ENCODE results near the gene PCBP3. TPM values are rescaled to one million over a fixed set of nuclear protein-coding genes. Genes with fewer than 3 reads are reported as not detected.

PCBP3 gene
- total and polyA plus RNA-seq, 2 donors: 4.3 to 4.6 TPM

GRCh38 chr21:45934554-45934953 lies 291.0 kb downstream of the PCBP3 start:
- no peaks in the 10 kb centered on the region for H3K36me3 ChIP-seq (ENCODE audit: insufficient read depth)
- DNase-seq (ENCODE audit: extremely low spot score): no peak
- H3K4me3 ChIP-seq (ENCODE audit: low read depth, low read length): no peak overlapping the region
- H3K4me1 ChIP-seq (ENCODE audit: insufficient read depth): no peaks in the 10 kb centered on the region
- H3K27ac ChIP-seq (ENCODE audit: low read depth): no peak overlapping the region
- WGBS: 82% methylated on average over 3 of the region's 3 CpGs

DNA sequence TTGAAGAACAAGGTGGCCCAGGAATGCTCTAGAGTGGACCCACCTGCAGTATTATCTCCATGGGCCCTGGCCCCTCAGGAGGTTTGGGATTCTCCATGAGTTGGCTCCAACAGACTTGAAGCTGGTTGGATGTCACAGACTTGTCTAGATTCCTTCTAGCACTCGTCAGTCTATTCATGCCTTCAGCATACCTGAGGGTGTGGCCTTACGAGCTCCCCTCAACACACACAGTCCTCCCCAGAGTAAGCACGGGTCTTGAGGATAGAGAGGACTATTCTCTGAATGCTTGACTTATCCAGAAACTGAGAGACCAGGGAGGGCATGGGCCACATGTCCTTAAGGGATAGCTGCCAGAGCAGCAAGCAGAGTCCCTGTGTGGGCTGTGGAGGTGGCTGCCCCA lies 292.1 kb downstream of the PCBP3 start:
- Histone ChIP-seq H3K4me3 (ENCODE audit: low read depth, low read length) (no peak overlapping the region), H3K36me3 (ENCODE audit: insufficient read depth) (no peaks in the 10 kb centered on the region), H3K4me1 (ENCODE audit: insufficient read depth) (no peaks in the 10 kb centered on the region), H3K27ac (ENCODE audit: low read depth) (no peak overlapping the region)
- no peak for DNase-seq (ENCODE audit: extremely low spot score)
- WGBS: 85% methylated on average over 3 of the region's 3 CpGs

- Histone ChIP-seq H3K4me3 (ENCODE audit: low read depth, low read length) (no peak overlapping the region), H3K4me1 (ENCODE audit: insufficient read depth) (no peaks in the 10 kb centered on the region), H3K27ac (ENCODE audit: low read depth) (no peak overlapping the region), H3K36me3 (ENCODE audit: insufficient read depth) (no peaks in the 10 kb centered on the region)
- DNase-seq (ENCODE audit: extremely low spot score): no peak
- WGBS: 81% methylated on average over 17 of the region's 17 CpGs
These were observed 294.4 kb downstream of the PCBP3 start for GRCh38 chr21:45937721-45938452.

GRCh38 chr21:45938453-45938755 lies 294.9 kb downstream of the PCBP3 start:
- 91% methylated on average over 1 of the region's 1 CpG for WGBS
- no peak overlapping the region for H3K4me3 ChIP-seq (ENCODE audit: low read depth, low read length)
- H3K36me3 ChIP-seq (ENCODE audit: insufficient read depth): no peaks in the 10 kb centered on the region
- DNase-seq (ENCODE audit: extremely low spot score): no peak
- H3K4me1 ChIP-seq (ENCODE audit: insufficient read depth): no peaks in the 10 kb centered on the region
- H3K27ac ChIP-seq (ENCODE audit: low read depth): no peak overlapping the region

DNA sequence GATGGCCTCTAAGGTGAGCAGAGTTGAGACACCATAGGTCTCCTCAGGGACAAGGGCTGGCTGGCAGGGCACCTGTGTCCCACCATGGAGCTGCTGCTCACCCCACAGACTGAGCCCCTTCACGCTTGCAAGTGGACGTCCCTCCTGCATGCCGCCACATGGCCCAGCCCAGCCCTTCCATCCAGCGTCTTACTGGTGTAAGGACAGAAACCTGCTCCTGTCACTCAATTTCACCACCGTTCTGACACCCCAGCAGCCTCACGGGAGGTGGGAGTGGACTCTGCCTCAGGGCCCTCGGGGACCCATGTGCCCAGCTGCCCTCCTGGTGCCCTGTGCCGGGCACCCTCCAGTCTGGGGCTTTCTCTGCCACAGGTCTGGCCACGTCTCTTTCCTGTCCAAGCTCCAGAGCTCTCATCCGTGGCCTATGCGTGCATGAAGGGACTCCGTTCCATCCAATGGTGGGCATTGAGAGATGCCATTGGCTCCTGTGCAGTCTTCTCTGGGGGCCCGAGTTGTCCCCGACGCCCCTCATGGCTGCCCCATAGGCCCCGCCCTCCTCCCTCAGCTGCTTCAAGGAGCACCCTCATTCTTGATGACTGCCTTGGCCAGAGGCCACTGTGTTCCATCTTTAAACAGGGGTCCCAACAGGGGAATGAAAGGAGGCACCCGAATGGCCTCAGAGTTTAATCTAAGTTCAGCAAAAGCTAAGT lies 295.4 kb downstream of the PCBP3 start:
- Histone ChIP-seq H3K27ac (ENCODE audit: low read depth) (no peak overlapping the region), H3K4me1 (ENCODE audit: insufficient read depth) (no peaks in the 10 kb centered on the region), H3K36me3 (ENCODE audit: insufficient read depth) (no peaks in the 10 kb centered on the region), H3K4me3 (ENCODE audit: low read depth, low read length) (no peak overlapping the region)
- 91% methylated on average over 17 of the region's 17 CpGs for WGBS
- DNase-seq (ENCODE audit: extremely low spot score): no peak

DNA sequence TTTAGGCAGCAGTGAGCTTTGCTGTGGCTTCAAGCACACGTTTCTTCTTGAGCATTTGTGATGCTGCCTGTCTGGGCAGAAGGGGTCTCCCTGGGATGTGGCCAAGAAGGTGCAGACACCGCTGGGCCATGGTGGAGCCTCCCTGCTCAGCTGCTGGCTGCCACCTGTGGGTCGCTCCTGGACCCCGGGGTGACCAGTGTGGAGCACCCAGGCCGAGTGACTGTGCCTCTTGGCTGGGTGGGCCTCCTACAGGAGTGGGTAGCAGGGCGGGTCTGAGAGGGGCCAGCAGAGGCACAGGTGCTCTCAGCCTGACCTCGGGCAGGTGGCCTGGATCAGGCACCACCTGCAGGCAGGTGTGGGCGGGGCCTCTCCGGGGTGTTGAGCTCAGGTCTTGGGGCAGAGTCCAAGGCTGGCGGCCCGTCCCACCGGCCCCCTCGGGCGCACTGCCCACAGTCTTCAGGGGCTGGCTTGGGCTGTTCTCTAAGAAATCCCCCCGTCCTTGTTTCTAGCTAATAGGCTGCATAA lies 296.1 kb downstream of the PCBP3 start:
- Histone ChIP-seq H3K27ac (ENCODE audit: low read depth) (no peak overlapping the region), H3K4me1 (ENCODE audit: insufficient read depth) (no peaks in the 10 kb centered on the region), H3K4me3 (ENCODE audit: low read depth, low read length) (no peak overlapping the region), H3K36me3 (ENCODE audit: insufficient read depth) (no peaks in the 10 kb centered on the region)
- WGBS: 88% methylated on average over 15 of the region's 15 CpGs
- no peak for DNase-seq (ENCODE audit: extremely low spot score)

DNA sequence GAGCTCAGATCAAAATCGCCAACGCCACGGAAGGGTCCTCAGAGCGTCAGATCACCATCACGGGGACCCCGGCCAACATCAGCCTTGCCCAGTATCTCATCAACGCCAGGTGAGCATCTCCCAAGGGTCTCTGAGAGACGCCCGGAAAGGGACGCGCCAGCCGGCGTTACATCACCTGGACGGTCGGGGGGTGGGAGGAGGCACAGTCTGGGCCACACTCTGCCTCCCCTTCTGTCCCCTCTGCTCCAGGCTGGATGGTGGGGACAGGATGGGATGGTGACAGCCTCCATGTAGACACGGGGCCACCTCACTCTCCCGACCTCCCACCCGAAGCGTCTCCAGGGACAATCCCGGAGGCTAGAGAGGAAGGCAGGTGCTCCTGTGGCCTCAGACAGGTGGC lies 296.6 kb downstream of the PCBP3 start:
- Histone ChIP-seq H3K4me1 (ENCODE audit: insufficient read depth) (no peaks in the 10 kb centered on the region), H3K27ac (ENCODE audit: low read depth) (no peak overlapping the region), H3K36me3 (ENCODE audit: insufficient read depth) (no peaks in the 10 kb centered on the region), H3K4me3 (ENCODE audit: low read depth, low read length) (no peak overlapping the region)
- 93% methylated on average over 20 of the region's 20 CpGs for WGBS
- no peak for DNase-seq (ENCODE audit: extremely low spot score)

GRCh38 chr21:45940621-45941337 lies 297.3 kb downstream of the PCBP3 start:
- Histone ChIP-seq H3K4me3 (ENCODE audit: low read depth, low read length) (no peak overlapping the region), H3K27ac (ENCODE audit: low read depth) (no peak overlapping the region), H3K4me1 (ENCODE audit: insufficient read depth) (no peaks in the 10 kb centered on the region), H3K36me3 (ENCODE audit: insufficient read depth) (no peaks in the 10 kb centered on the region)
- DNase-seq (ENCODE audit: extremely low spot score): no peak
- WGBS: 85% methylated on average over 23 of the region's 23 CpGs

DNA sequence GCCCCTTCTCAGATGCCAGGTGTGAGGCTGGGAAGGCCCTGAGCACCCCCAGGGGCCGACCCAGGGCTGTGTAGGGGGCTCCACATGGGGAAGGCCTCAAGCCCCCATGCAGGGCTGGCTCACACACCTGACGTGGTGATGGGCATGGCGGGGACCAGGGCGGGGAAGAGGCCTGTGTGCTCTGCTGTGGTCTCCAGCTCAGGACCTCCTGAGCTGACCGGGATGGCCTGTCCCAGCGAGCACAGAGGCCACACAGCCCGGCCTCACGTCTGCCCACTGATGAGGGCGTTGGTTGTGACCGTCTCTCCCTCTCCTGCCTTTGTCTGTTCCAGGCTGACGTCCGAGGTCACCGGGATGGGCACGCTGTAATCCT lies 297.8 kb downstream of the PCBP3 start:
- H3K4me3 ChIP-seq (ENCODE audit: low read depth, low read length): no peak overlapping the region
- 84% methylated on average over 14 of the region's 14 CpGs for WGBS

GRCh38 chr21:45941717-45942546 lies 298.4 kb downstream of the PCBP3 start:
- Histone ChIP-seq H3K4me1 (ENCODE audit: insufficient read depth) (no peaks in the 10 kb centered on the region), H3K27ac (ENCODE audit: low read depth) (no peak overlapping the region), H3K4me3 (ENCODE audit: low read depth, low read length) (no peak overlapping the region), H3K36me3 (ENCODE audit: insufficient read depth) (no peaks in the 10 kb centered on the region)
- 86% methylated on average over 32 of the region's 32 CpGs for WGBS
- DNase-seq (ENCODE audit: extremely low spot score): no peak

More for the DNA sequence above, 297.8 kb downstream of the PCBP3 start:
- Histone ChIP-seq H3K36me3 (ENCODE audit: insufficient read depth) (no peaks in the 10 kb centered on the region), H3K4me1 (ENCODE audit: insufficient read depth) (no peaks in the 10 kb centered on the region), H3K27ac (ENCODE audit: low read depth) (no peak overlapping the region)
- DNase-seq (ENCODE audit: extremely low spot score): no peak

DNA sequence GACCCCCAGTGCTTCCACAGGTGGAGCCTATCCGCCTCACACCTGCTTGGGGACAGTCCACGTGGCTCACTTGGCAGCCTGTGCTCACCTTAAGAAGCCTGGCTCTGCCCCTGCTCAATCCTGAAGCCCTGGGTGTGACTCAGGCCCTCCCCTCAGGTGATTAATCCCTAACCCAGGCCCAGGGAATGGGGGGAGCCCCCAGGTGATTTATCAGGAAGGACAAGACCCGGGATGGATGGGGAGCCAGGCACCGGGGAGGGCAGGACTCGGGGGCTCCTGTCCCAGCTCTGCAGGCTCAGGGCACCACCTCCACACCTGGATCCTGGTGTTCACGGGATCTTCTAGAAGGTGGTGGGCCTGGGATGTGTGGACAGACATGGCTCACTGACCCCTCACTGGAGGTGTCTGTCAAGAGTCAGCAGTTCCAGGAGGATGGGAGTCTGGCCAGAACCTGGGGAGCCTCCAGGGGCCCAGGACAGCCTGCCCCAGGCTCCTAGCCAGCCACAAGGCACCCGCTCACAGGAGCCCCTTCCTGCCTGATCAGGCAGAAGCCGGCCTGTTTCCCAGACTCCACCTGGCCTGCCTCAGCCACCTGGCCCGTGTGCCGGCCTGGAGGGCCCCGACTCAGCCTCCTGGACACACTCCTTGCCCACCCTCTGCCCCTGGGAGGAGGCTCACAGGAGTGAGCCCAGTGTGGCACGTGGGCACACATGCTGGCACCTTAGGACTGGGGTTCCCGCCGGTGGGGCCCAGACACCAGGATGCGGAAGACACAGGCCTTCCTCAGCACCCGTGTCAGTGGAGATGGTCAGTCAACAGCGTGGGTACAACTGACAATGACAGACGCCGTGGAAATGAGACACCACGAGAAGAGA lies 299.5 kb downstream of the PCBP3 start:
- Histone ChIP-seq H3K36me3 (ENCODE audit: insufficient read depth) (no peaks in the 10 kb centered on the region), H3K4me1 (ENCODE audit: insufficient read depth) (no peaks in the 10 kb centered on the region), H3K27ac (ENCODE audit: low read depth) (no peak overlapping the region), H3K4me3 (ENCODE audit: low read depth, low read length) (no peak overlapping the region)
- 75% methylated on average over 20 of the region's 20 CpGs for WGBS
- no peak for DNase-seq (ENCODE audit: extremely low spot score)

- Histone ChIP-seq H3K4me1 (ENCODE audit: insufficient read depth) (no peaks in the 10 kb centered on the region), H3K4me3 (ENCODE audit: low read depth, low read length) (no peak overlapping the region), H3K36me3 (ENCODE audit: insufficient read depth) (no peaks in the 10 kb centered on the region), H3K27ac (ENCODE audit: low read depth) (no peak overlapping the region)
- WGBS: 73% methylated on average over 8 of the region's 8 CpGs
- DNase-seq (ENCODE audit: extremely low spot score): no peak
These were observed 300.4 kb downstream of the PCBP3 start for GRCh38 chr21:45943630-45944540.
